HG03064 (cell line): Measurements from ENCODE around the gene DLGAP3.
"Not testable (repeated sequence)": the region's sequence is repeated elsewhere in the genome, so short reads cannot be mapped to it uniquely, and the experiment has no call there.

Source experiments
- ATAC-seq: cut with Tn5 transposase; IDR thresholded peaks from one replicate; pipeline ENCODE4 v1.9.1; 2021; ENCODE audit warnings: low read depth; ENCODE audit not compliant: unreplicated experiment

DLGAP3 gene

GRCh38 chr1:34843392-34844251, 85.8 kb downstream of the DLGAP3 start:
- no peak for ATAC-seq

- ATAC-seq, result no peak
Observed at GRCh38 chr1:34842952-34843371, 86.5 kb downstream of the DLGAP3 start.

GRCh38 chr1:34842073-34842472, 87.4 kb downstream of the DLGAP3 start:
- no peak for ATAC-seq

GRCh38 chr1:34840426-34840825, 89.0 kb downstream of the DLGAP3 start:
- no peak for ATAC-seq

- no peak for ATAC-seq
Observed at GRCh38 chr1:34839526-34840305, 89.7 kb downstream of the DLGAP3 start.

- no peak for ATAC-seq
Observed at GRCh38 chr1:34833711-34834110, 95.7 kb downstream of the DLGAP3 start.

- ATAC-seq, result no peak
Observed at GRCh38 chr1:34831721-34832246, 97.7 kb downstream of the DLGAP3 start.

- no peak for ATAC-seq
Observed at GRCh38 chr1:34829250-34829649, 100.2 kb downstream of the DLGAP3 start.

GRCh38 chr1:34828611-34829010, 100.8 kb downstream of the DLGAP3 start:
- no peak for ATAC-seq

- no peak for ATAC-seq
Observed at GRCh38 chr1:34827341-34827941, 102.0 kb downstream of the DLGAP3 start.

GRCh38 chr1:34825455-34826091, 103.9 kb downstream of the DLGAP3 start:
- ATAC-seq, result no peak

GRCh38 chr1:34824817-34825454, 104.5 kb downstream of the DLGAP3 start:
- no peak for ATAC-seq

GRCh38 chr1:34822202-34822601, 107.2 kb downstream of the DLGAP3 start:
- no peak for ATAC-seq

- not testable (repeated sequence) for ATAC-seq
Observed at GRCh38 chr1:34818862-34819261, 110.6 kb downstream of the DLGAP3 start.

- no peak for ATAC-seq
Observed at GRCh38 chr1:34816778-34817177, 112.7 kb downstream of the DLGAP3 start.

GRCh38 chr1:34816332-34816731, 113.1 kb downstream of the DLGAP3 start:
- ATAC-seq, result no peak
